ENCODE measurements around the gene DPP4.

Gene DPP4

GRCh38 chr2:162070228-162070936 is 3.6 kb downstream of the DPP4 start:
- POLR2A ChIA-PET: no interaction called here
- no peak for TF ChIP-seq CTCF (IDR thresholded peaks at IDR 0.05; ENCODE audit: control extremely low read depth, extremely low read depth, low read depth, missing control alignments)
- DNase-seq (ENCODE audit: extremely low spot score): no peak
- CTCF ChIA-PET: interaction anchor here (0.8 to 1.7 kb wide), 3 partner anchors 9 to 55 kb away, joined by 3 to 6 read pairs (median 3); no protein-coding TSS in a partner anchor

GRCh38 chr2:162069267-162069903 is 4.6 kb downstream of the DPP4 start:
- ChIA-PET CTCF (interaction anchor here (0.8 to 2.1 kb wide), 3 partner anchors 9 to 41 kb away, joined by 3 to 7 read pairs (median 3); no protein-coding TSS in a partner anchor), POLR2A (no interaction called here)
- no peak for DNase-seq (ENCODE audit: extremely low spot score)
- TF ChIP-seq CTCF (IDR thresholded peaks at IDR 0.05; ENCODE audit: control extremely low read depth, extremely low read depth, low read depth, missing control alignments): no peak

- TF ChIP-seq CTCF (IDR thresholded peaks at IDR 0.05; ENCODE audit: control extremely low read depth, extremely low read depth, low read depth, missing control alignments): no peak
- ChIA-PET CTCF (interaction anchor here (1.1 to 2.1 kb wide), 2 partner anchors 7 to 41 kb away, joined by 3 to 7 read pairs; no protein-coding TSS in a partner anchor), POLR2A (no interaction called here)
- DNase-seq (ENCODE audit: extremely low spot score): no peak
Measured at GRCh38 chr2:162067596-162067995, 6.4 kb downstream of the DPP4 start.

- no peak for TF ChIP-seq CTCF (IDR thresholded peaks at IDR 0.05; ENCODE audit: control extremely low read depth, extremely low read depth, low read depth, missing control alignments)
- CTCF ChIA-PET: interaction anchor here (1.3 kb wide), 1 partner anchor 11 kb away, joined by 3 read pairs; no protein-coding TSS in a partner anchor
- POLR2A ChIA-PET: no interaction called here
- DNase-seq (ENCODE audit: extremely low spot score): no peak
Measured at GRCh38 chr2:162065767-162066166, 8.2 kb downstream of the DPP4 start.

GRCh38 chr2:162063899-162064298 is 10.1 kb downstream of the DPP4 start:
- CTCF ChIA-PET: interaction anchor here (0.9 kb wide), 1 partner anchor 16 kb away, joined by 3 read pairs; no protein-coding TSS in a partner anchor

More at GRCh38 chr2:162063899-162064298, 10.1 kb downstream of the DPP4 start:
- DNase-seq (ENCODE audit: extremely low spot score): no peak
- POLR2A ChIA-PET: no interaction called here
- no peak for TF ChIP-seq CTCF (IDR thresholded peaks at IDR 0.05; ENCODE audit: control extremely low read depth, extremely low read depth, low read depth, missing control alignments)

Data from GM10248 (cell line).